ENCODE measurements around the gene MB21D2.

The MB21D2 gene

GRCh38 chr3:192889679-192890078 lies 28.0 kb downstream of the MB21D2 start:
- DNase-seq, result no peak

- no peak for DNase-seq
Observed at GRCh38 chr3:192888190-192888589, 29.5 kb downstream of the MB21D2 start.

- no peak for DNase-seq
Observed at GRCh38 chr3:192887701-192888100, 30.0 kb downstream of the MB21D2 start.

- DNase-seq, result no peak
Observed at GRCh38 chr3:192887047-192887446, 30.6 kb downstream of the MB21D2 start.

- DNase-seq, result no peak
Observed at GRCh38 chr3:192884777-192885773, 32.6 kb downstream of the MB21D2 start.

GRCh38 chr3:192883512-192883911 lies 34.1 kb downstream of the MB21D2 start:
- DNase-seq, result no peak

GRCh38 chr3:192881159-192881786 lies 36.4 kb downstream of the MB21D2 start:
- DNase-seq, result no peak

DNA sequence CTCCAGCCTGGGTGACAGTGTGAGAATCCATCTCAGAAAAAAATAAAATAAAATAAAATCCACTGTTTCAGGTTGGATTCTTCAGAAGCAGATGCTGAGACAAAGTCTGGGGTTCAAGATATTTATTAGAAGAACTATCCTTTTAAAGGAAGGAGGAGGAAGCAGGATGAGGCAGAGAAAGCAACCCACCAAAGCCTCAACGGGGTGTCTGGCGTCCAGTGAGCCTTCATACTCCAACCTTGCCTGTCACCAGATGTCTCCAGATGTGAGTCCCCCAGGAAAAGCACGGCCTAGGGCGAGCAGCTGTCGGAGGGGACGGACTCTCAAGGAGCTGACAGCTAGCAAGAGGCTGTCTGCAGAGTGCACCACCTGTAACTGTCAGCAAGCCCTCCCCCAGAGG lies 37.3 kb downstream of the MB21D2 start:
- peak; percentile 34 to 79 for DNase-seq

GRCh38 chr3:192879346-192880031 lies 38.2 kb downstream of the MB21D2 start:
- no peak for DNase-seq

GRCh38 chr3:192875971-192876565 lies 41.6 kb downstream of the MB21D2 start:
- peak; percentile 12 to 13 for DNase-seq

DNA sequence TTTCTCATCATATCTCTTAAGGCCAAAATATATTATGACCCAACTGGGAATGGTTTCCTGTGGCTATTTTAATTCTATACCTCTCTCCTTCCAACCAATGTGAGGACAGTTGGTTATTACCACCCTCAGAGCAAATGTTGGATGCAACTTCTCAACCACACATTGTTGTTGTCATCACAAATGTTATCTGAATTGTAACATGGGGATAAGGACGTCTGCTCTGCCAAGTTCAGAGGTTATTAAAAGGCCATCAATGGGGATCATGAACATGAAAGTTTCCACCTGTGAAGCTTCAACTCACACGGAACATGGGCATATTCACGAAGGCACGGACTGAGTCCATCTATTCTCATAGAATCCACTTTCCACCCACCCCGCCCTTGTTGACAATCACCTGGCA lies 46.8 kb downstream of the MB21D2 start:
- DNase-seq, result no peak

DNA sequence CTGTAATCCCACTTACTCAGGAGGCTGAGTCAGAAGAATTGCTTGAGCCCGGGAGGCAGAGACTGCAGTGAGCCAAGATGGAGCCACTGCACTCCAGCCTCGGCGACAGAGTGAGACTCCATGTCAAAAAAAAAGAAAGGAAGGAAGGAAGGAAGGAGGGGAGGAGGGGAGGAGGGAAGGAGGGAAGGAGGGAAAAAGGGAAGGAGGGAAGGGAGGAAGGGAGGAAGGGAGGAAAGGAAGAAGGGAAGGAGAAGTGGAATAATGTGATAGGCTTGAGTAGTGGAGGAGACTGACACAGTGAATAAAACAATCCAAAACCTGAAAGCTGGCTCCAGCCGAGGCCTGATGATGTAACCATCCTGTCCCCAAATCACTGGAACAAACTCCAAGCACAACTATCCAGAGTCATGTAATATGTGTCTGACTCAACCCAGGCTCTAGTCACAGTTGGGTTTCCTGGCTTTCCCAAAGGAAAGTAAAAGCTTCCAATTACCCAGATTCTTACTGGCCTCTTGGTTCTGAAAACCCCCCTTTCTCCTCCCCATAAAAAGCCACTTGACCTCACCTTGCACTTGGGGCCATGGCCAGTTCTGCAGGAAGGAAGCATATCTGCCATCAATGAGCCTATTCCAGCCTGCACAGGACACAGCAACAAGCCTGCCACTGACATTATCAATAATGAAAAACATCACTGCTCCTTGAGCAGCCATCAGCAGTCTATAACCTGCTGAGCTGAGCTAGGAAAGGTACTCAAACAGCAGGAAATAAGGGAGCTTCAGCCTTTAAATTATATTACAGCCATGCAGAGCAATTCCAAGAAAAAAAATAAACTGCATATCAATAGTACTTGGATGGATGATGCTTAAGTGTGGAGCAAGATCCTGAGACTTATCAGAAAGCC lies 48.3 kb downstream of the MB21D2 start:
- no peak for DNase-seq

DNA sequence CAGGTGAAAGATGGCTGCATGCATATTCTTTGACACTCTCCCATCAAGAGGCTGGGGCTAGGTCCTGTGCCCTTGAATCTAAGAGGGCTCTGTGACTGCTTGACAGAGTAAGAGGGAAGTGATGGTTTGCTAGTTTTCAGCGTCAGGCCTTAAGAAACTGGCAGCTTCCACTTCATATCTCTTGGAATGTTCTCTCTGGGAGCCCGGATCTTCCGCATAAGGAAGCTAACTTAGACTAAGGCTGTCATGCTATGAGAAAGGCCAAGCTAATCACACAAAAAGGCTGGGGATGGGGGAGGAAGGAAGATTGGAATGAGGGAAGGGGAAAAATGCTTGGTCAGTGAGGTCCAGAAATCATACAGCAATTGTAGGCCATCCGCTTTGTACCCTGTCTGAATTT lies 50.0 kb downstream of the MB21D2 start:
- DNase-seq, result no peak

DNA sequence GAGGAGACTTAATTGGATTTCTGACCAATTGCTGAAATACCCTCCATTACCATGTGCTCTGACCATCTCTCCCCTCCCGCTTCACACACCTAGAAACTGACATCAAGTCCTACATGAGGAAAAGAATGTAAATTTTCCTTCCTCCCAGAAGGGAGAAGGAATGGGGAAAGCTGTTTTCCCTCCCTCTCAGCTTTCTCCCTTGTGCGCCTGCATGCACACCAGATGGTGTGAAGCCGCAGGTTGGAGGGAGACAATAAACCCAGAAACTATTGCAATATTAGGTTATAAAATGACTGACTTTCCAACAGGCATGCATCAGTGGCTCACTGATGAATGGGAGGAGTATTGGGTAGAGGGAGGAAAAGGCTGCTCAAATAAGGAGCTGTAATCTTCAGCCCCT lies 50.9 kb downstream of the MB21D2 start:
- peak in 1 of 2 experiments; percentile 54 for DNase-seq

DNA sequence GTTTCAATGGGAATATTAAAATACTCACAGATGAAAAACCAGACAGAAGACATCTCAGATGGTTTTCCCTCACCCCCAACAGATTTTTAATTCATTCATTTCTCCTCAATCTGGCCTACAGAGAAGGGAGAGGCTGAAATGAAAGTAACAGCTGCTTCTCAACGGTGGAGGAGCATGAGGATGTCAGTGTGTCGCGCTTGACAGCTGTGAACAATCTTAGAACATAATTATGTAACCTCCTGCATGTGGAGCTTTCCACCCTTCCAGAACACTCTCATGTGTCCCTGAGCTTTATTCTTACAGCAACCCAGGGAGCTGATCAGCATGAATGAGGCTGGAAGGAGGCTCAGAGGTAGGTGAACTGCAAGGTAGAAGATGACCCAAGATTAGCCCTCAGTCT lies 52.7 kb downstream of the MB21D2 start:
- DNase-seq, result peak; percentile 73 to 92

DNA sequence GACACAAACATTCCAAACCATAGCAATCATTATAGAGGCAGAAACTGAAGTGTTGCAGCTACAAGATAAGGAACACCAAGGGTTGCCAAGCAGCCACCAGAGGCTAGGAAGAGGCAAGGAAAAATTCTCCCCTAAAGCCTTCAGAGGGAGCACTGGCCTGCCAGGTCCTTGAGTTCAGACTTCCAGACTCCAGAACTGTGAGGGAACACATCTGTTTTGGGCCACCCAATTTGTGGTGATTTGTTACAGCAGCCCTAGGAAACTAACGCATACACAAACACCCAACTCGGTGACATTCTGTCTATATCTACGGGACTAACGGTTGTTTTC lies 54.6 kb downstream of the MB21D2 start:
- DNase-seq, result no peak

- DNase-seq, result peak in 1 of 2 experiments; percentile 5
Observed at GRCh38 chr3:192862408-192863090, 55.1 kb downstream of the MB21D2 start.

DNA sequence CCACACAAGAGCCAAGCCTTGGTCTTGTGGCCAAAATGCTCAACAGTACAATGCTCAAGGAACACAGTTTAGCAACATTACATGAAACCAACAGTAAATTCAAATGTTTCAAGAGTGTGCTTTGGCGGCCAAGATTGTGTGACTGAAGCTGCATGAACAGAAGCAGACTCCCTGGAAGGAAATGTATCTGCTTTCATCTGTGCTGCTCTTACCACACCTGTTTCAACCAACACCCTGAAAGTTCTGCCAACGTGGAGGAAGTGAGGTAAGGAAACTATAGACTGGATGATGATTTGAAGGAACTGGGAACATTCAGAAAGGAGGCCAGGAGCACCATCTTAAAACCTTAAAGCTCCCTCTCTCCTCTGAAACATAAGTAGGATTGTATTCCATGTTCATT lies 55.7 kb downstream of the MB21D2 start:
- no peak for DNase-seq

- no peak for DNase-seq
Observed at GRCh38 chr3:192860454-192860853, 57.2 kb downstream of the MB21D2 start.

DNA sequence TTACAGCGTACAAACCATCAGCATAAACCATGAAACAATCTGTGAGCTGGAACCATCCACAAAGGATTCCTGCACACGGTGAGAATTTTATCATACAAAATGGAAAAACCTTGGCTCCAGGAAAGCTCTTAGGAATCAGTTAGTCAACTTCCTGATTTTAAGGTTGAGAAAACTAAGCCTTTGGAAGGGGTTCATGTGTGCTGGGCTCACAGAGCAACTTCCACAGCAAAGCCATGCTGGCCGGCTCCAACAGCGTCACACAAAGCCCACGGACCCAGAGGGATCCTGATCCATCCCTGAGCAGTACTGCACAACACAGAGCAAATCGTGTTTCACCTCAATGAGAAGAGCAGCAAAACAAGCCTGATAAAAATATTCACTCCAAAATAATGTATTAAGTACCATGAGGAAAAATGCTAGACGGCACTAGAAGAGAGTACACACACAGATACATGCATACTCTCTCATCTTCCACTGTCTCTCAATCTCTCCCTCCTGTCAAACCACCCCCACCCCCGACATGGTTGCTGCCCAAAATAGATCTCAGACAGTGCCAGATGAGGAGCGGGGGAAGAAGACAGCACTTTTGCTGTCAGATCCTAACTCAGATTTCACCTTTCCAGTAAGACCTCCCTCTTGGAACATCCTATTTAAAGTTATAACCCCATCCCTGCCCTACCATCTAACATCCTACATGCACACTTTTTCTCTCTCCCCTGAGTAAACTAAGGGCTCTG lies 58.6 kb downstream of the MB21D2 start:
- DNase-seq, result no peak

DNA sequence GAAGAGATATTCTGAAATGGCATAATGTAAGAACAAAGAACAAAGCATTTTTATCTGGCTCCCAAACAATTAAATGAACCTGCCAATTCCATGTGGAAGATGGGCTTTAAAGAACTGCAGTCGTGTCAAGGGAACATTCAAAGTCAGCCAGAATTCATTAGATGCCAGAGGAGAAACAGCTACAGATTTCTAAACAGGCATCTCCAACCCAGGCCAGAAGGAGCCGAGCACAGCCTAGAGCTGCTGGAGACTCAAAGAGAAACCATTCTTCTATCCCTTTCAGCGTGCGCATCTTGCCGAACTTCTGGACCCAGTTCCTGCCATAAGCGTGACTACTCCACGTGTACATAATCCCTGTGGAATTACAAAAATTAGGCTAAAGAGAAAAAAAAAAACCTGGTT lies 60.4 kb downstream of the MB21D2 start:
- DNase-seq, result no peak
